ENCODE results near the gene FGF4. TPM values are rescaled to one million over a fixed set of nuclear protein-coding genes. Genes with fewer than 3 reads are reported as not detected.

FGF4 gene
- total and polyA plus RNA-seq, 2 donors from 2014 or later = not detected

DNA sequence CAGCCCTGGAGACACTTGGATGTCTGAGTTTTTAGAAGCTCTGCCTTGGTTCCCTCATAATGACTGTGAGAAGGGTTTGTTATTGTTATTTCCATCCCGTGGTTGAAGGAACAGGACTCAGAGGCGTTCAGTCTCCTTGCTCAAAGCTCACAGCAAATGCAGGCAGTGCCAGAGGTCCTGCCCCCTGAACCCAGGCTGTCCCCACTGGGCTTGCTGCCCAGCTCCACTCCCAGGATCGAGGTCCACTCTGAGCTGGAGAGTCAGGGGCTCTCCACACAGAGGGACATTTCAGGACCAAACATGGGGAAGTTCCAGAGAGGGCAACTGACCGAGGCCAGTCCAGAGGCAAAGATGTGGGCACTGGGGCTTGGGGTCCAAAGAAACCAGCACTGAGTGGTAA is 14.8 kb downstream of the FGF4 start:
- intact Hi-C loops (cut with DNase I) = no loop called here
- DNase-seq = no peak
- FAIRE-seq = no peak
- Histone ChIP-seq H3K4me1 (ENCODE audit: control insufficient read depth in 2 of 3, insufficient read depth in 2 of 3, low read depth in 1 of 3, low read length in 3 of 3) (no peaks in the 10 kb centered on the region), H3K27me3 (ENCODE audit: control insufficient read depth, insufficient read depth, low read length) (no peaks in the 10 kb centered on the region), H3K4me3 (ENCODE audit: low read length in 3 of 3) (no peak overlapping the region), H3K9ac (ENCODE audit: low read length in 3 of 3) (no peak overlapping the region), H3K9me3 (ENCODE audit: control insufficient read depth in 2 of 3, insufficient read depth in 1 of 3, low read length in 3 of 3) (peaks cover 0 to 8% (median 0%) of the 10 kb centered on the region in 3 donors), H3K27ac (ENCODE audit: low read depth in 2 of 2, low read length in 2 of 2) (no peak overlapping the region), H3K36me3 (ENCODE audit: control insufficient read depth in 2 of 3, insufficient read depth in 3 of 3, low read length in 3 of 3) (no peaks in the 10 kb centered on the region)
- no peak for TF ChIP-seq CTCF (IDR thresholded peaks at IDR 0.05; ENCODE audit: borderline replicate concordance, extremely low read depth, insufficient read depth)

DNA sequence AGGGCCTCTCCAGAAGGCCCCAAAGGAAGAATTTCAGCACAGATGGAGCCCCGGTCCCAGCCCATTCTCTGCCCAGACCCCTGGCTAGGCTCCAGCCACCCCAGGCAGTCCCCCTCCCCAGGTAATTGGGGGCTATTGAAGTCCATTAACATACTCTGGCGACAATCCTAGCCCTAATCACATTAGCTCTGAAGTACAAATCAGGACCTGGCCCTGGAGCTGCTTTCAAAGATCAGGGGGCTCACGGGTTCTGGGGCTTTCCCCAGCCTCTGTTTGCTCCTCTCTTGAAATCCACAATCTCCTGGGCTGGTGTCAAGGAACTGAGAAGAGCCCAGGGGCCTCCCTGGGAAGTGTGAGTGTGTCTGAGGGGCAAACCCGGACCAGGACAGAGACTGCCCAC is 22.3 kb downstream of the FGF4 start:
- DNase-seq (no peak), FAIRE-seq (no peak)
- intact Hi-C loops (cut with DNase I) = no loop called here
- H3K4me1 ChIP-seq (ENCODE audit: control insufficient read depth in 2 of 3, insufficient read depth in 2 of 3, low read depth in 1 of 3, low read length in 3 of 3) = no peaks in the 10 kb centered on the region
- no peaks in the 10 kb centered on the region for H3K36me3 ChIP-seq (ENCODE audit: control insufficient read depth in 2 of 3, insufficient read depth in 3 of 3, low read length in 3 of 3)
- no peaks in the 10 kb centered on the region for H3K9me3 ChIP-seq (ENCODE audit: control insufficient read depth in 2 of 3, insufficient read depth in 1 of 3, low read length in 3 of 3)
- H3K27ac ChIP-seq (ENCODE audit: low read depth in 2 of 2, low read length in 2 of 2) = no peak overlapping the region
- H3K4me3 ChIP-seq (ENCODE audit: low read length in 3 of 3) = no peak overlapping the region
- no peaks in the 10 kb centered on the region for H3K27me3 ChIP-seq (ENCODE audit: control insufficient read depth, insufficient read depth, low read length)
- TF ChIP-seq CTCF (IDR thresholded peaks at IDR 0.05; ENCODE audit: borderline replicate concordance, extremely low read depth, insufficient read depth) = no peak
- no peak overlapping the region for H3K9ac ChIP-seq (ENCODE audit: low read length in 3 of 3)

DNA sequence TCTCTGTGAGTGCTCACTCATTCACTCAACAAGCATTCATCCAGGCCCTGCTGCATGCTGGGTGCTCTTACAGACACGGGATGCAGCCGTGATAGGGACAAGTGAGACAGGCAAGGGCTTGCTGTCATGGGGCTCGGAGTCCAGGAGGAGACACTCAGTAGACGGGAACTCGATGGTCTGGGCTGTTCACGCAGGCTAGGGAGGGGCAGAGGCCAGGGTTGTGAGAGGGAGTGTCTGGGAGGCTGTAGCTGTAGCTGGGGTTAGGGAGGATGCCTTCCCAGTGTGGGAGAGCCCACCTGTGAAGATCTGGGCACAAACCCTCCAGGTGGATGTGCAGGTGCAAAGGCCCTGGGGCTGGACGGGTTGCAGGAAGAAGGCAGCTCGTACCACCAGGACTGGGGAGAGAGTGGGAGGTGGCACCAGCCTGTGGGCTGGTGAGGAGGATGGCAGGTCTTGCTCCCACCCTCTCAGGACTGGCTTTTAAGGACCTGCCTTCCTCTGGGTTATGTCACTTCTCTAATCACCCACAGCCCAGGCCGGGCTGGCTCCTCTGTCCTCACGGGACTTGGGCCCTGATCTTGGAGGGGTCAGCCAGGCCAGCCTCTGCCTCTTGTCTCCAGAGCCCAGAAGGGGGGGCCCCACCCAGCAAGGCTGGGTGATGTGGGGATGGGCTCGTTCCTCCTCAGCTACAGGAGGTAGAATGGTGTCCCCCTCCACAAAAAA is 24.1 kb downstream of the FGF4 start:
- no peak for FAIRE-seq
- no peak for TF ChIP-seq CTCF (IDR thresholded peaks at IDR 0.05; ENCODE audit: borderline replicate concordance, extremely low read depth, insufficient read depth)
- Histone ChIP-seq H3K27ac (ENCODE audit: low read depth in 2 of 2, low read length in 2 of 2) (no peak overlapping the region), H3K9ac (ENCODE audit: low read length in 3 of 3) (no peak overlapping the region), H3K4me1 (ENCODE audit: control insufficient read depth in 2 of 3, insufficient read depth in 2 of 3, low read depth in 1 of 3, low read length in 3 of 3) (no peaks in the 10 kb centered on the region), H3K27me3 (ENCODE audit: control insufficient read depth, insufficient read depth, low read length) (no peaks in the 10 kb centered on the region), H3K4me3 (ENCODE audit: low read length in 3 of 3) (no peak overlapping the region), H3K9me3 (ENCODE audit: control insufficient read depth in 2 of 3, insufficient read depth in 1 of 3, low read length in 3 of 3) (no peaks in the 10 kb centered on the region), H3K36me3 (ENCODE audit: control insufficient read depth in 2 of 3, insufficient read depth in 3 of 3, low read length in 3 of 3) (no peaks in the 10 kb centered on the region)
- no peak for DNase-seq
- intact Hi-C loops (cut with DNase I) = no loop called here
